PC-9 (cell line): ENCODE measurements around the gene ZSCAN20. TPM values are rescaled to one million over a fixed set of nuclear protein-coding genes. Genes with fewer than 3 reads are reported as not detected.

Experiments used
- BruUV-seq: library from RNA; stranded (reverse); fragments of 400-500 nt; replicated peaks from 2 replicates; lab custom pipeline; 2021; lab: Mats Ljungman, UMichigan
- CTCF ChIA-PET: fragments of 300-600 bp; sonication (Branson Sonifier 250); formaldehyde crosslinking; loops from one replicate; lab custom pipeline; 2022; ENCODE audit warnings: antibody characterized with exemption; lab: Charles Lee
- POLR2A ChIA-PET: fragments of 300-600 bp; sonication (Branson Sonifier 250); formaldehyde crosslinking; loops from one replicate; lab custom pipeline; 2022; ENCODE audit warnings: antibody characterized with exemption; ENCODE audit not compliant: unreplicated experiment; lab: Charles Lee
- DNase-seq, 2 experiments: peaks; one replicate each; pipeline versions ENCODE4 v3.0.0 to v3.0.0-alpha.2; 2015 to 2022; ENCODE audit warnings: mixed read lengths in 1 of 2
- H2AFZ ChIP-seq: fragments of 200-600 bp; sonication (generic); 2 replicates; pipeline ENCODE4 v1.8.1; 2017; ENCODE audit warnings: antibody characterized with exemption
- H3F3A ChIP-seq: fragments of 200-600 bp; sonication (generic); 2 replicates; pipeline ENCODE4 v1.8.1; 2017; ENCODE audit warnings: antibody characterized with exemption, mild to moderate bottlenecking, low read depth; ENCODE audit not compliant: insufficient read depth
- H3K27ac ChIP-seq: fragments of 200-600 bp; sonication (generic); 2 replicates; pipeline ENCODE4 v1.6.1; 2016; ENCODE audit warnings: mixed run types
- H3K27me3 ChIP-seq: fragments of 200-600 bp; sonication (generic); 2 replicates; pipeline ENCODE4 v1.6.1; 2016; ENCODE audit warnings: low read depth, mixed run types; ENCODE audit not compliant: insufficient read depth
- H3K36me3 ChIP-seq: fragments of 200-600 bp; sonication (generic); 2 replicates; pipeline ENCODE4 v1.6.1; 2016; ENCODE audit warnings: low read depth, mixed run types
- H3K4me1 ChIP-seq: fragments of 200-600 bp; sonication (generic); replicated peaks from 2 replicates; pipeline ENCODE4 v1.6.1; 2016; ENCODE audit warnings: mixed run types; ENCODE audit not compliant: insufficient read depth
- H3K4me2 ChIP-seq: fragments of 200-600 bp; sonication (generic); 2 replicates; pipeline ENCODE4 v1.6.1; 2017; ENCODE audit warnings: mixed run types
- H3K4me3 ChIP-seq: fragments of 200-600 bp; sonication (generic); 2 replicates; pipeline ENCODE4 v1.6.1; 2016; ENCODE audit warnings: mixed run types
- H3K79me2 ChIP-seq: fragments of 200-600 bp; sonication (generic); 2 replicates; pipeline ENCODE4 v1.6.1; 2017; ENCODE audit warnings: low read depth, mixed run types
- H3K9me2 ChIP-seq: fragments of 200-600 bp; sonication (generic); 2 replicates; pipeline ENCODE4 v1.8.1; 2017; ENCODE audit warnings: mild to moderate bottlenecking; ENCODE audit not compliant: insufficient read depth
- H3K9me3 ChIP-seq: fragments of 200-600 bp; sonication (generic); 2 replicates; pipeline ENCODE4 v1.8.1; 2016; ENCODE audit warnings: low read depth; ENCODE audit not compliant: insufficient read depth
- H4K20me1 ChIP-seq: fragments of 200-600 bp; sonication (generic); 2 replicates; pipeline ENCODE4 v1.8.1; 2017; ENCODE audit not compliant: insufficient read depth
- EZH2 ChIP-seq: fragments of 200-600 bp; sonication (generic); IDR thresholded peaks from 2 replicates; pipeline ENCODE4 v1.8.0; 2017; ENCODE audit warnings: antibody characterized with exemption, low read depth
- intact Hi-C: fragments of 100-400 bp; cut with micrococcal nuclease; formaldehyde crosslinking; loops from one replicate; pipeline ENCODE4 v1.10.0; 2022; ENCODE audit not compliant: unreplicated experiment
- total RNA-seq: library from RNA; stranded (reverse); gene quantifications from 2 replicates; pipeline ENCODE4 v1.2.3, GENCODE V29; 2021
- TF ChIP-seq, protein P1 (sequence below): fragments of 200-600 bp; sonication (generic); conservative IDR thresholded peaks from 2 replicates; pipeline ENCODE4 v1.6.1; 2017; ENCODE audit warnings: mixed run types, antibody characterized with exemption, mild to moderate bottlenecking, moderate library complexity

Gene ZSCAN20
- total RNA-seq, 1 experiment from 2014 or later: 6.0 TPM

DNA sequence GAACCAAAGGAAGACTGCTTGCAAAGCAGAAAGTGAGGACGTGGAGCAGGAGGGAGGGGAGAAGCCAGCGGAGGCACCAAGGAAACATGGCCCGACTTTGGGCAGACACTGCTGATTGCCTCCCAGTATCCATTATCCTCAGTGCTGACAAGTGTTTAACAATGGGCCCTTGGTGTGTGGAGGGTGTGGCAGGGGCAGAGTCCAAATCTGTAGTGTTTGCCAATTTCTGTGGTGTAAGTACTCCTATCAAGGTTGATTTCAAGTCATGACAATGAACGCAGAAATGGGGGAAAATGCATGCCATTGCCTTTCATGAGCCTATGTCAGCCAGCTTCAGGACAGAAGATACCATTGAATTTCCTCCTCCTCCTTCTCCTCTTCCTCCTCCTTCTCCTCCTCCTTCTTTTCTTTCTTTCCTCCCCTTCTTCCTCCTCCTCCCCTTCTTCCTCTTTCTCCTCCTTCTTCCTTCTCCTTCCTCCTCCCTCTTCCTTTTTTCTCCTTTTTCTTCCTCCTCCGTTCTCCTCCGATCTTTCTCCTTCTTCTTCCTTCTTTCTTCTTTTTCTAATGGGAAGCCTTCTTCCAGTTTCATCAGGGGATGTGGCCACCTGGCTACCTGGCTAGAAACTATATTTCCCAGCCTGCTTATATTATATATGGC lies 31.2 kb upstream of the ZSCAN20 start:
- H3K27ac ChIP-seq: no peak overlapping the region

DNA sequence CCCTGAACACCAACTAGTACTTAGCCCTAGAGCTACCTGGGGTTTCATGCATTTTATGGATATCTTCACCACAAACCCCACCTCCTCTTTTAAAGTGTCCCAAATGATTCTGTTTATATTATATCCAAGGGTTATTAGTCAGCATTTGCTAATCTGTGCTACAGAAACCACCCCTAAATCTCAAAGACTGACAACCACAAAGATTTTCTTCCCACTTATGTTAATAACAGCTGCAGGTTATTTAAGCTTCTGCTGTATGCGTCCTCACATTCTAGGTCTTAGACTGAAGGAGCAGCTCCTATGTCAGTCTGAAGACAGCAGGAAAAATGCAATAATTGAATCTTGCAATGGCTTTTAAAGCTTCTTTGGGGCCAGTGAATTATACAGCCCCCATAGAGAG lies 30.3 kb upstream of the ZSCAN20 start:
- Histone ChIP-seq H3K4me2 (no peak overlapping the region), H3K36me3 (no peaks in the 10 kb centered on the region), H3K9me3 (no peaks in the 10 kb centered on the region), H3K27ac (no peak overlapping the region), H3K9me2 (no peaks in the 10 kb centered on the region; the same call in 1 of the 2 replicates), H2AFZ (no peak overlapping the region), H3K4me1 (peaks cover 5% of the 10 kb centered on the region), H3K4me3 (no peak overlapping the region), H3K79me2 (no peaks in the 10 kb centered on the region), H3K27me3 (no peaks in the 10 kb centered on the region), H4K20me1 (no peaks in the 10 kb centered on the region), H3F3A (peaks cover 2% of the 10 kb centered on the region; the same call in 1 of the 2 replicates)
- POLR2A ChIA-PET: no interaction called here
- no TSS peak for BruUV-seq
- CTCF ChIA-PET: no interaction called here
- intact Hi-C loops: no loop called here
- no peak for DNase-seq
- TF ChIP-seq EZH2: no peak
- TF ChIP-seq, protein P1, sequence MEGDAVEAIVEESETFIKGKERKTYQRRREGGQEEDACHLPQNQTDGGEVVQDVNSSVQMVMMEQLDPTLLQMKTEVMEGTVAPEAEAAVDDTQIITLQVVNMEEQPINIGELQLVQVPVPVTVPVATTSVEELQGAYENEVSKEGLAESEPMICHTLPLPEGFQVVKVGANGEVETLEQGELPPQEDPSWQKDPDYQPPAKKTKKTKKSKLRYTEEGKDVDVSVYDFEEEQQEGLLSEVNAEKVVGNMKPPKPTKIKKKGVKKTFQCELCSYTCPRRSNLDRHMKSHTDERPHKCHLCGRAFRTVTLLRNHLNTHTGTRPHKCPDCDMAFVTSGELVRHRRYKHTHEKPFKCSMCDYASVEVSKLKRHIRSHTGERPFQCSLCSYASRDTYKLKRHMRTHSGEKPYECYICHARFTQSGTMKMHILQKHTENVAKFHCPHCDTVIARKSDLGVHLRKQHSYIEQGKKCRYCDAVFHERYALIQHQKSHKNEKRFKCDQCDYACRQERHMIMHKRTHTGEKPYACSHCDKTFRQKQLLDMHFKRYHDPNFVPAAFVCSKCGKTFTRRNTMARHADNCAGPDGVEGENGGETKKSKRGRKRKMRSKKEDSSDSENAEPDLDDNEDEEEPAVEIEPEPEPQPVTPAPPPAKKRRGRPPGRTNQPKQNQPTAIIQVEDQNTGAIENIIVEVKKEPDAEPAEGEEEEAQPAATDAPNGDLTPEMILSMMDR: no peak

More for the DNA sequence above, 31.2 kb upstream of the ZSCAN20 start:
- Histone ChIP-seq H3K36me3 (no peaks in the 10 kb centered on the region), H3K4me3 (no peak overlapping the region), H3K9me3 (no peaks in the 10 kb centered on the region), H3K4me2 (no peak overlapping the region), H3K27me3 (no peaks in the 10 kb centered on the region), H3F3A (peaks cover 9% of the 10 kb centered on the region; the same call in 1 of the 2 replicates), H3K79me2 (no peaks in the 10 kb centered on the region), H4K20me1 (no peaks in the 10 kb centered on the region), H3K9me2 (no peaks in the 10 kb centered on the region; the same call in 1 of the 2 replicates), H3K4me1 (peaks cover 15% of the 10 kb centered on the region), H2AFZ (no peak overlapping the region)
- TF ChIP-seq, protein P1: no peak
- TF ChIP-seq EZH2: no peak
- intact Hi-C loops: no loop called here
- POLR2A ChIA-PET: no interaction called here
- CTCF ChIA-PET: no interaction called here
- no peak for DNase-seq
- no TSS peak for BruUV-seq

DNA sequence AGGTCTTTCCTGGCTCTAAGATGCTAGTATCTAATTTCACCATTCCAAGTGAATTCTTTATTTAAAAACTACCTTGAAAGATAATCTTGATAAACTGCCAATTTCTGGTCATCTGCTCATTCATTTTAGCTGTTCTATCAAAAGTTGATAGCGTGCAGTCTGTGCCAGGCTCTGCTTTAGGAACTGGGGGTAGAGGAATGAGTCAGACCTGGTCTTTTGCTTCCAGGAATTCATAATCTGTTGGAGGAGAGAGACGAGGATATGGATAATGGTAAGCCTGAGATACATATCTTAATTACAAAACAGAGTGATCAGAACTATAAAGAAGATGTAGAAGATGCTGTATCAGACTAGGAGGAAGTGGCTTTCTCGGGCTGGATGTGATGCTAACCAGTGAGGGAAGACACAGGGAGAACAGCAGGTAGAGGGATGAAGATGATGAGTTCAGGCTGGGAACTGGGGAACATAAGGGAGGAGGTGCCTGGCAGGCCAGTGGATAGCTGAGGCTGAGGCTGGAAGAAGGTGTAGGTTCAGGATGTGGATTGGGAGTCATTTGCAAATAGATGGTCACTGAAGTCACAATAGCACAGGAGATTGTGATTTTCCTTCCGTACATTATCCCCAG lies 29.3 kb upstream of the ZSCAN20 start:
- DNase-seq: no peak
- H3K9me2 ChIP-seq: no peaks in the 10 kb centered on the region
- ChIA-PET CTCF (no interaction called here), POLR2A (no interaction called here)
- no peak overlapping the region for H2AFZ ChIP-seq
- BruUV-seq: no TSS peak
- TF ChIP-seq, protein P1: no peak
- TF ChIP-seq EZH2: no peak
- H3K27ac ChIP-seq: no peak overlapping the region
- no peaks in the 10 kb centered on the region for H3F3A ChIP-seq
- no peak overlapping the region for H3K4me2 ChIP-seq
- no peaks in the 10 kb centered on the region for H3K4me1 ChIP-seq
- H3K4me3 ChIP-seq: no peak overlapping the region
- H3K36me3 ChIP-seq: no peaks in the 10 kb centered on the region
- no peaks in the 10 kb centered on the region for H3K9me3 ChIP-seq
- H3K27me3 ChIP-seq: no peaks in the 10 kb centered on the region
- no peaks in the 10 kb centered on the region for H4K20me1 ChIP-seq
- no peaks in the 10 kb centered on the region for H3K79me2 ChIP-seq
- intact Hi-C loops: no loop called here
